DOHH2 (cell line): ENCODE results near the gene CREB5.

Experiments
- CTCF ChIP-seq: fragments of 200-600 bp; sonication (generic); IDR thresholded peaks from one replicate; pipeline ENCODE4 v1.5.1; 2014; ENCODE audit warnings: antibody characterized with exemption, mild to moderate bottlenecking, low read depth, low read length; ENCODE audit not compliant: poor library complexity, severe bottlenecking
- EZH2phosphoT487 ChIP-seq: fragments of 200-600 bp; sonication (generic); IDR thresholded peaks from 2 replicates; pipeline ENCODE4 v1.6.1; 2017; ENCODE audit warnings: borderline replicate concordance, mild to moderate bottlenecking, antibody characterized with exemption, low read length, moderate library complexity, mixed read lengths

- no peak for TF ChIP-seq CTCF
- no peak for TF ChIP-seq EZH2phosphoT487
These were observed 449.5 kb downstream of the CREB5 start for GRCh38 chr7:28861825-28862224.
